ENCODE measurements around the gene SLC16A5. TPM values are rescaled to one million over a fixed set of nuclear protein-coding genes. Genes with fewer than 3 reads are reported as not detected.

Gene SLC16A5
- total RNA-seq, 1 experiment from 2014 or later: 17.1 TPM

GRCh38 chr17:75124041-75124818 is 36.5 kb downstream of the SLC16A5 start:
- Mint-ChIP-seq H3K36me3 (ENCODE audit: insufficient read depth in 1 of 3, low read depth in 3 of 3) (peaks cover 4 to 18% (median 13%) of the 10 kb centered on the region in 3 experiments), H3K9me3 (no peaks in the 10 kb centered on the region; a peak in 1 of 5 replicates), H3K4me3 (no peak overlapping the region; a peak in 1 of 5 replicates), H3K4me1 (peaks cover 6 to 7% of the 10 kb centered on the region in 2 experiments; a peak in 3 of 4 replicates), H3K27ac (peak overlapping the region; percentile 66 to 76 (median 74); a peak in 3 of 7 replicates), H3K27me3 (ENCODE audit: low read depth) (no peaks in the 10 kb centered on the region)
- H4K8ac ChIP-seq (replicated peaks; ENCODE audit: insufficient read length, low read depth, low read length): no peak overlapping the region
- no peak overlapping the region for H2BK12ac ChIP-seq (ENCODE audit: insufficient read length, low read depth, low read length)
- H3K23me2 ChIP-seq (ENCODE audit: insufficient read length, low read depth, low read length, poor library complexity, severe bottlenecking): no peaks in the 10 kb centered on the region
- H2BK15ac ChIP-seq (ENCODE audit: low read depth, low read length): no peak overlapping the region; the same call in 1 of the 2 replicates
- no peak overlapping the region for H3K56ac ChIP-seq (ENCODE audit: insufficient read length, low read depth, low read length)
- H2BK5ac ChIP-seq (ENCODE audit: insufficient read length, low read length): no peak overlapping the region
- no peak overlapping the region for H3K27ac ChIP-seq (ENCODE audit: insufficient read length, low read depth, low read length)
- no peaks in the 10 kb centered on the region for H3K79me2 ChIP-seq (ENCODE audit: insufficient read depth, low read length)
- DNase-seq: no peak
- no peaks in the 10 kb centered on the region for H4K20me1 ChIP-seq (ENCODE audit: control insufficient read depth, insufficient read depth, insufficient read length)
- H2AK5ac ChIP-seq (ENCODE audit: insufficient read length, low read length): no peak overlapping the region
- no peaks in the 10 kb centered on the region for H3K4me1 ChIP-seq (ENCODE audit: insufficient read depth, low read length)
- H3K14ac ChIP-seq (ENCODE audit: insufficient read depth, low read length): no peak overlapping the region
- H4K91ac ChIP-seq (ENCODE audit: insufficient read length, low read depth, low read length): no peak overlapping the region
- H3T11ph ChIP-seq (ENCODE audit: low read length): no peak overlapping the region
- H4K5ac ChIP-seq (ENCODE audit: insufficient read length, low read depth, low read length): no peak overlapping the region
- WGBS (ENCODE audit: extremely low coverage, insufficient read length, low lambda C conversion rate): no CpG with 5 or more reads among the region's 19 CpGs
- no peaks in the 10 kb centered on the region for H3K79me1 ChIP-seq (ENCODE audit: insufficient read depth, low read depth, low read length, poor library complexity, severe bottlenecking)
- no peak overlapping the region for H2BK20ac ChIP-seq (ENCODE audit: low read depth, low read length, poor library complexity, severe bottlenecking)
- TF ChIP-seq CTCF (conservative IDR thresholded peaks at IDR 0.05): no peak
- H3K9ac ChIP-seq (ENCODE audit: extremely low read depth, insufficient read length, low read length): no peak overlapping the region
- no peak overlapping the region for H3K4ac ChIP-seq (ENCODE audit: low read depth, low read length)
- H2BK120ac ChIP-seq (ENCODE audit: low read depth, low read length, poor library complexity, severe bottlenecking): no peak overlapping the region
- no peaks in the 10 kb centered on the region for H3K27me3 ChIP-seq (ENCODE audit: insufficient read depth, low read length)
- no peak overlapping the region for H3K23ac ChIP-seq (ENCODE audit: insufficient read length, low read depth, low read length)
- H2AFZ ChIP-seq (ENCODE audit: low read length): no peak overlapping the region
- no peak overlapping the region for H3K18ac ChIP-seq (ENCODE audit: insufficient read length, low read depth, low read length)
- H3K4me2 ChIP-seq (ENCODE audit: insufficient read depth, insufficient read length, low read length): no peak overlapping the region
- no peaks in the 10 kb centered on the region for H3K9me3 ChIP-seq (ENCODE audit: control insufficient read depth, low read depth, low read length)
